ENCODE results near the gene C1orf35.

DNA sequence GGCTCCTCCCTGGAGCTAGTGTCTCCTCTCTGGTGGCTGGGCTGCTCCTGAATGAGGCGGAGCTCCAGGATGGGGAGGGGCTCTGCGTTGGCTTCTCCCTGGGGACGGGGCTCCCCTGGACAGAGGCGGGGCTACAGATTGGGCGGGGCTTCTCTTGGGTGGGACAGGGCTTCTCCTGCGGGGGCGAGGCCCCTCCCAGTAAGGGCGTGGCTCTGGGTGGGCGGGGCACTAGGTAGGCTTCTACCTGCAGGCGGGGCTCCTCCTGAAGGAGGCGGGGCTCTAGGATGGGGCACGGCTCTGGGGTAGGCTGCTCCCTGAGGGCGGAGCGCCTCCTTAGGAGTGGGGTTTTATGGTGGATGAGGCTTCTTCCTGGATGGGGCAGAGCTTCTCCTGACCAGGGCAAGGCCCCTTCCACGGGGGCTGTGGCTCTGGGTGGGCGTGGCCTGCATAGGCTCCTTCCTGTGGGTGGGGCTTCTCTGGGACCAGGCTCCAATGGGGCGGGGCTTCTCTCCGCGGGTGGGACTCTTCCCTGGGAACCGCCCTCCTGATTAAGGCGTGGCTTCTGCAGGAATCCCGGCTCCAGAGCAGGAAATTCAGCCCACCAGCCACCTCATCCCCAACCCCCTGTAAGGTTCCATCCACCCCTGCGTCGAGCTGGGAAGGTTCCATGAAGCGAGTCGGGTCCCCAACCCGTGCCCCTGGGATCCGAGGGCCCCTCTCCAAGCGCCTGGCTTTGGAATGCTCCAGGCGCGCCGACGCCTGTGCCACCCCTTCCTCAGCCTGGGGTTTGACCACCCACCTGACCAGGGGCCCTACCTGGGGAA, 43.3 kb downstream of the C1orf35 start:
- TF ChIP-seq POLR2AphosphoS5 (IDR thresholded peaks at IDR 0.05; ENCODE audit: borderline replicate concordance, low read depth, low read length) (no peak), FOXP2 (optimal IDR thresholded peaks at IDR 0.05; ENCODE audit: control extremely low read depth, extremely low read length, insufficient read depth) (no peak), EZH2 (IDR thresholded peaks at IDR 0.05) (no peak)

All from SK-N-MC (cell line).